Stimulated activated CD4-positive, alpha-beta T cell treated with anti-CD3 and anti-CD28 coated beads, TNF-alpha, amount 100 ng/mL, for 1 hour (primary cell): ENCODE results near the gene ZNF699.
A peak's percentile ranks its signal among the peaks of the same experiment; 100 is the strongest.
"Not testable (repeated sequence)": the region's sequence is repeated elsewhere in the genome, so short reads cannot be mapped to it uniquely, and the experiment has no call there.

Source experiments
- DNase-seq, 3 donors: peaks; one replicate each; pipeline ENCODE4 v3.0.0-alpha.2; 2020; ENCODE audit warnings: low read depth in 3 of 3, low spot score in 1 of 3

Gene ZNF699

GRCh38 chr19:9309139-9309973, at the start of gene ZNF699:
TSS of gene ZNF699 (minus strand) at chr19:9309838. CDS start at chr19:9305119, 4,719 bp downstream.
- peak; percentile 93 to 97 (median 97) for DNase-seq

GRCh38 chr19:9354651-9355050, 45.0 kb upstream of the ZNF699 start:
- DNase-seq = no peak

GRCh38 chr19:9353011-9353410, 43.4 kb upstream of the ZNF699 start:
- no peak for DNase-seq

- DNase-seq = no peak
Observed at GRCh38 chr19:9352505-9352904, 42.9 kb upstream of the ZNF699 start.

GRCh38 chr19:9348671-9349070, 39.0 kb upstream of the ZNF699 start:
- DNase-seq = no peak

GRCh38 chr19:9348253-9348652, 38.6 kb upstream of the ZNF699 start:
- no peak for DNase-seq

- DNase-seq = no peak
Observed at GRCh38 chr19:9345005-9345404, 35.4 kb upstream of the ZNF699 start.

- DNase-seq = no peak
Observed at GRCh38 chr19:9342610-9343304, 33.1 kb upstream of the ZNF699 start.

GRCh38 chr19:9329999-9330398, 20.4 kb upstream of the ZNF699 start:
- no peak for DNase-seq

- no peak for DNase-seq
Observed at GRCh38 chr19:9324584-9324962, 14.9 kb upstream of the ZNF699 start.

- DNase-seq = peak; percentile 89 to 97 (median 97)
Observed at GRCh38 chr19:9323919-9324583, 14.4 kb upstream of the ZNF699 start, which contains the start of gene ZNF559. TSS of gene ZNF559 (plus strand) at chr19:9324179. CDS start at chr19:9338550, 14,371 bp downstream.

- DNase-seq = no peak
Observed at GRCh38 chr19:9323557-9323918, 13.9 kb upstream of the ZNF699 start.

- not testable (repeated sequence) for DNase-seq
Observed at GRCh38 chr19:9322201-9322600, 12.6 kb upstream of the ZNF699 start.

GRCh38 chr19:9321756-9322155, 12.1 kb upstream of the ZNF699 start:
- not testable (repeated sequence) for DNase-seq

GRCh38 chr19:9321338-9321737, 11.7 kb upstream of the ZNF699 start:
- DNase-seq = no peak

GRCh38 chr19:9313756-9314155, 4.1 kb upstream of the ZNF699 start:
- DNase-seq = no peak

- no peak for DNase-seq
Observed at GRCh38 chr19:9309974-9310446, 372 bp upstream of the ZNF699 start.

- DNase-seq = no peak
Observed at GRCh38 chr19:9308091-9308770, 1.4 kb downstream of the ZNF699 start.

GRCh38 chr19:9306443-9306842, 3.2 kb downstream of the ZNF699 start:
- no peak for DNase-seq

- DNase-seq = no peak
Observed at GRCh38 chr19:9296336-9296735, 13.3 kb downstream of the ZNF699 start.

GRCh38 chr19:9295411-9295849, 14.2 kb downstream of the ZNF699 start:
- DNase-seq = no peak
